ENCODE results near the gene MPZL2. TPM values are rescaled to one million over a fixed set of nuclear protein-coding genes. Genes with fewer than 3 reads are reported as not detected.

The MPZL2 gene
- total and polyA plus RNA-seq, 2 of the 13 experiments (the other 11 are each of a cell fraction or from before 2014, with no cell fraction given), result 27.9 to 53.7 TPM

GRCh38 chr11:118263695-118264568 is at the start of gene MPZL2 (continued):
- TF ChIP-seq ZNF770 (CRISPR knock-in tag; IDR thresholded peaks at IDR 0.05) (peak; percentile 11; the same call in 1 of the 2 replicates), ZFX (CRISPR knock-in tag; IDR thresholded peaks at IDR 0.05; ENCODE audit: low read depth) (peak; percentile 56; the same call in 1 of the 2 replicates), ERF (CRISPR knock-in tag; IDR thresholded peaks at IDR 0.05) (peak; percentile 51; the same call in 1 of the 2 replicates), KLF13 (CRISPR knock-in tag; IDR thresholded peaks at IDR 0.05) (no peak), KAT8 (CRISPR knock-in tag; IDR thresholded peaks at IDR 0.05) (peak; percentile 55; the same call in 1 of the 2 replicates), ZBTB44 (CRISPR knock-in tag; IDR thresholded peaks at IDR 0.05) (no peak), TGIF2 (CRISPR knock-in tag; IDR thresholded peaks at IDR 0.05) (no peak), CHCHD3 (CRISPR knock-in tag; IDR thresholded peaks at IDR 0.05) (no peak), PATZ1 (CRISPR knock-in tag; IDR thresholded peaks at IDR 0.05) (0 out of 2 replicates have a peak, but pooled peaks have one; percentile 36), ZBTB7B (CRISPR knock-in tag; IDR thresholded peaks at IDR 0.05) (0 out of 2 replicates have a peak, but pooled peaks have one; percentile 26), MIXL1 (CRISPR knock-in tag; IDR thresholded peaks at IDR 0.05) (0 out of 2 replicates have a peak, but pooled peaks have one; percentile 38), NFKB2 (CRISPR knock-in tag; IDR thresholded peaks at IDR 0.05; ENCODE audit: borderline replicate concordance) (peak; percentile 50; the same call in 1 of the 2 replicates), CEBPZ (IDR thresholded peaks at IDR 0.05; ENCODE audit: low read length) (no peak), ARID4A (CRISPR knock-in tag; IDR thresholded peaks at IDR 0.05; ENCODE audit: borderline replicate concordance) (peak; percentile 53; the same call in 1 of the 2 replicates)
